HT1080 (cell line): ENCODE measurements around the gene PDGFD. TPM values are rescaled to one million over a fixed set of nuclear protein-coding genes. Genes with fewer than 3 reads are reported as not detected.
A peak's percentile ranks its signal among the peaks of the same experiment; 100 is the strongest.

Experiments used
- DNase-seq: peaks from one replicate; pipeline ENCODE4 v3.0.0-alpha.2; 2015; ENCODE audit warnings: low read depth
- polyA plus RNA-seq, 2 experiments: library from polyadenylated mRNA; depleted of rRNA; stranded (reverse); fragments of >200 nt; gene quantifications; 2 replicates each; pipeline ENCODE4 v1.2.3, GENCODE V29; 2015
- total RNA-seq: library from RNA; depleted of rRNA; stranded (reverse); fragments of >200 nt; shearing (Covaris generic); gene quantifications from 2 replicates; pipeline ENCODE4 v1.2.3, GENCODE V29; 2014; rRNA removed

PDGFD gene
- total RNA-seq, result not detected in 2 replicates
- polyA plus RNA-seq (2015; cell fraction: cytosol; rRNA removed), result not detected in 2 replicates
- not detected in 2 replicates for polyA plus RNA-seq (2015; cell fraction: nucleus; rRNA removed)

GRCh38 chr11:104164028-104164520 is at the start of gene PDGFD:
Gene PDGFD, minus strand, starts transcription at chr11:104164147.
- DNase-seq, result no peak

- DNase-seq, result no peak
Observed at GRCh38 chr11:104206936-104207335, 43.0 kb upstream of the PDGFD start.

GRCh38 chr11:104205838-104206237 is 41.9 kb upstream of the PDGFD start:
- DNase-seq, result no peak

- DNase-seq, result no peak
Observed at GRCh38 chr11:104200688-104201087, 36.7 kb upstream of the PDGFD start.

GRCh38 chr11:104199053-104199452 is 35.1 kb upstream of the PDGFD start:
- no peak for DNase-seq

GRCh38 chr11:104198576-104198975 is 34.6 kb upstream of the PDGFD start:
- no peak for DNase-seq

GRCh38 chr11:104191124-104191523 is 27.2 kb upstream of the PDGFD start:
- DNase-seq, result peak; percentile 2

- no peak for DNase-seq
Observed at GRCh38 chr11:104183593-104183992, 19.6 kb upstream of the PDGFD start.

GRCh38 chr11:104175769-104176168 is 11.8 kb upstream of the PDGFD start:
- no peak for DNase-seq

- DNase-seq, result no peak
Observed at GRCh38 chr11:104169091-104169490, 5.1 kb upstream of the PDGFD start.

- no peak for DNase-seq
Observed at GRCh38 chr11:104165014-104165413, 1.1 kb upstream of the PDGFD start.

- no peak for DNase-seq
Observed at GRCh38 chr11:104163100-104164027, 583 bp downstream of the PDGFD start.

GRCh38 chr11:104161751-104162450 is 2.0 kb downstream of the PDGFD start:
- no peak for DNase-seq

GRCh38 chr11:104159356-104159755 is 4.6 kb downstream of the PDGFD start:
- DNase-seq, result no peak

GRCh38 chr11:104155375-104155774 is 8.6 kb downstream of the PDGFD start:
- DNase-seq, result no peak

GRCh38 chr11:104154296-104154695 is 9.7 kb downstream of the PDGFD start:
- DNase-seq, result no peak

GRCh38 chr11:104152941-104153505 is 10.9 kb downstream of the PDGFD start:
- DNase-seq, result no peak

- peak; percentile 8 for DNase-seq
Observed at GRCh38 chr11:104151404-104152204, 12.3 kb downstream of the PDGFD start.

GRCh38 chr11:104148706-104149105 is 15.2 kb downstream of the PDGFD start:
- DNase-seq, result no peak

GRCh38 chr11:104148074-104148473 is 15.9 kb downstream of the PDGFD start:
- DNase-seq, result no peak

GRCh38 chr11:104146943-104147342 is 17.0 kb downstream of the PDGFD start:
- no peak for DNase-seq
